GM19351 (cell line): ENCODE data around the gene GADD45A.

ENCODE experiments used
- ATAC-seq: cut with Tn5 transposase; IDR thresholded peaks from one replicate; pipeline ENCODE4 v1.9.1; 2021; ENCODE audit warnings: mild to moderate bottlenecking, moderate library complexity; ENCODE audit not compliant: unreplicated experiment

The GADD45A gene

GRCh38 chr1:67666636-67667035 lies 18.4 kb upstream of the GADD45A start:
- no peak for ATAC-seq

GRCh38 chr1:67668660-67669059 lies 16.3 kb upstream of the GADD45A start:
- no peak for ATAC-seq

DNA sequence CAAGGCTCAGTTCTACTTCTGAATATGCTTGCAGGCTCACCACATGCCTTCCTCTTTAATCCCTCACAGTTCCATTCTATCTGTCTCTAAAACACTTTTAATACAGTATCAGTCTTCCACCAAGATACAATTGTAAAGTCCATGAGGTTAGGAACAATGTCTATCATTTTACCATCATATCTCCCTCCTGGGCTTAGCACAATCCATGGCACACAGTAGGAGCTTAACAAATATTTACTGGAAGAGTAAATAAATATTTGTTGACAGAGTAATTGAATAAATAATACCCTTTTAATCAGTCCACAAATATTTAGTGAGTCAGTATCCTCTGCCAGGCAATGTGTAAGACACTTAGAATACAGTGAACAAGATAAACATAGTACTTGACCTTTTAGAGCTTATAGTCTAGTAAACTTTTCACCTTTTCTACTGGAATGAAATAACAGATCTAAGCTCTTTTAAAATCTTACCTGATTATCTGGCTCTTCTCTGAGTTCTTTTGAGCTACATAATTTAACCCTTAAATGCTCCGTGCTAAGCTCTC lies 12.7 kb upstream of the GADD45A start:
- ATAC-seq: no peak

DNA sequence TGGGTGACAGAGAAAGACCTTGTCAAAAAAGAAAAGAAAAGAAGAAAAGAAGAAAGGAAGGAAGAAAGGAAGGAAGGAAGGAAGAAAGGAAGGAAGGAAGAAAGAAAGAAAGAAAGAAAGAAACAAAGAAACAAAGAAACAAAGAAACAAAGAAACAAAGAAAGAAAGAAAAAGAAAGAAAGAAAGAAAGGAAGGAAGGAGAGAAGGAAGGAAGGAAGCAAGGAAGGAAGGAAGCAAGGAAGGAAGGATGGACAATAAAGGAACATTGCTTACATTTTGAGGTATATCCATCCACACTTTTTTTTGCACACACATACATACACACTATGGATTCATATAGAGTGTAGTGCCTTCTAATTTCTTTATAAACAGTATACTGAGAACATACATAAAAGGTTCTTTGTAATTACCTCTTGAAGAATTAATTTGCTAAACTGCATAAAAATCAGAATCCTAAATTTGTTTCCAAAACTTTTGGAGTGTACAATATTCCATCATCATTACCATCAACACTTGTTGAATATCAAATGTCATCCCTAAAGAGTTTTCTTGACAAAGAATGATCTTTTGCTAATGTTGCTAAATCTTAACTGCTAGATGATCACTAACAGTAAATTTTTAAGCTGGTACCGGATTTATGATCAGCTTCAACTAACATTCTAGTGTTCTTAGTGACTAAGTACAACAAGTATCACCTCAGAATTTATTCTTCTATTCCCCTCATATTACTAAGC lies 11.4 kb upstream of the GADD45A start:
- ATAC-seq: no peak

DNA sequence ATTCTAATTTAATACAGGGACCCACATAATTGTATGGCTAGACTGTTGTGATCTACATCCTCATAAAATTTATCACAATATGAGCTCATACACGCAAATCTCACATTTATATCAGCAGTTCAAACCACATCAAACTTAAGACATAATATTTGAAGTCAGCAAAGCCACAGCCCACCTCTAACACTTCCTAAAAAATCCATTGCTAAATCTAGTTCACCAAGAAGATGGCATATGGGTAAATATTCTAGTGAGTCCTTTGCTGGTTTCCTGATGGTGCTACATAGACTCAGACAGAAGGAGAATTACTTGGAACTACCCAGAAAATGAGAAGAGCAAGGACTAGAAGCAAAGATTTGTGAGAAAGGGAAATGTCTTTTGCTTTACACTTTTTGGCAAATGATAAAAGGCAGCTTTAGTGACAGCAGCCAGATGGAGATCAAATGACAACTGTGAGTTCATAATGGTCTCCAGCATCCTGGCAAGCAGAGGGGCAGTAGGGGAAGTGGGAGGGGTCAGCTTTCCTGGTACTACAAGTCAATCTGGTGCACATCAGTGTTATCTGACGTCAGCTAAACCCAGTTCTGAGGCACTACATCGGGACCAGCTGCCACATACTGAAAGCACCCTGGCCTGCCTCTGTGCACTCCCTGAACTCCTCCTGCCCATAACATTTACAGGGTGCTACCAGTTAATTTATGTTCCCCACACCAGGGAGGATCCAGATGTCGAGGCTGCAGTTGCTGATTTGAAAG lies 10.6 kb upstream of the GADD45A start:
- peak; percentile 55 for ATAC-seq

DNA sequence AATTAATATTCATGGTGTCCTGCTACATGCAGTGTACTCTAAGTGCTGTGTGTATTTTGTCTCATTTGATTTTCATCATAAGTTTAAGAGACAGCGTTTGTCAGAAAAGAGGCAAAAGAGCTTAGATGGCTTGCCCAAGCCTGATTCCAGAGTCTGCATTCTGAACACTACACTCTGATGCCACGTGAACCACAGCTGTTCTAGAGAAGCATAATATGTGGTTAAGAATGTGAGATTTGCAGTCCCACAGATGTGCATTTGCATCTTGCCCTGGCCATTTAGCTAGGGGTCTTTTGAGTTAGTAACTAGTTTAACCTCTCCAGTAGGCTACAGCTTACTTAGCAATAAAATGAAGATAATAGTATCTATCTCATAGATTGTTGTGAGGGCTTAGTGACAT lies 9.2 kb upstream of the GADD45A start:
- peak; percentile 81 for ATAC-seq

- no peak for ATAC-seq
These were observed 8.7 kb upstream of the GADD45A start for GRCh38 chr1:67676287-67676686.

DNA sequence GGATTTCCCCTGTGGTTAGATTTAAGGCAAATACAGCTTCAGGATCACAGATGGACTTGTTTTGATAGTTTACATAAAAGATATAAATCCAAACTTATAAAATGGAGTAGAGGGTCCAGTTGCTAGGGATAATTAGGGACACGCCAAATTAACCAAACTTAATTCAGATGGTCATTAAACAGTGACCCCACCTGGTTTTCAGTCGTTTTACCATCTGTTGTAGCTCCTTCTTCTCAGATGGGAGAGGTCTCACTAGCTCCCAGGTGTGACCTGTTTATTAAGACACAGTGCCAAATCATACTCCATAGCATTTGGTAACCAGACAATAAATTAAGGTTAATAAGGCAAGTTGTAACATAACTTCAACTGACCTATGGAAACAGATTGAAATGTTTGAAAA lies 8.1 kb upstream of the GADD45A start:
- ATAC-seq: no peak

DNA sequence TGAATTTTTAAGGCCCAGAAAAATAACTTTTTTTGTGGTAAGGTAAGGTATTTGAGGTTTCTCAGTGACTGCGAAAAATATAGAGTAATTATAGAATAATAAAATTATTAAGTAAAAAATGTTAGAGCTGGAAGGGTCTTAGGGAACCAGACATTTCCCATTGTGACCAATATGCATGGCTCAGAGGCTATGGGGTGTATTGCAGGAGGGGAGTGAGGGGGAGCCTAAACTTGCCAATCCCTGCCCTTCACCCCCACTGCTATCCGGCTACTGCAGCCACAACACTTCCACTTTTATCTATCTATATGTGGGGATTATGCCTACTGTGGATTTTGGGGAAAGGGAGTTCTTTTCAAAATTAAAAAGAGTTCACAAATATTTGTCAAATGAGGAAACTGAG lies 7.6 kb upstream of the GADD45A start:
- ATAC-seq: no peak

GRCh38 chr1:67677930-67678329 lies 7.1 kb upstream of the GADD45A start:
- no peak for ATAC-seq

- ATAC-seq: no peak
These were observed 5.3 kb upstream of the GADD45A start for GRCh38 chr1:67679691-67680090.

DNA sequence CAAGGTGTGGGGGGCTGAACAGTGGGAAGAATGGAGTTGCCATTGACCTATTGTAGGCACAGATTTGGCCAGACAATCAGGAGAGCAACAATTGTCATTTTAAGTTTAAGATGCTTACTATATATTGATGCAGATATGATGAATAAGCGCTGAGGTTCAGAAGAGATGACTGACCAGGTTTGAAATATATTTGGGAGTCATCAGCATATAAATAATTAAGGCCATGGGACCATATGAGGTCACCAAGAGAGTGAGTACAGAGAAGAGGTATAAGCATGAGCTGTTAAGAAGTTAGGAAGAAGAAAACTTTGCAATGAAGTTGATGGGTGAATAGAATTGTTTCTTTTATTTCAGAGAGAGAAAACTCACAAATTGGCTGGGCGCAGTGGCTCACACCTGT lies 4.5 kb upstream of the GADD45A start:
- no peak for ATAC-seq

- no peak for ATAC-seq
These were observed 2.3 kb upstream of the GADD45A start for GRCh38 chr1:67682659-67683197.

DNA sequence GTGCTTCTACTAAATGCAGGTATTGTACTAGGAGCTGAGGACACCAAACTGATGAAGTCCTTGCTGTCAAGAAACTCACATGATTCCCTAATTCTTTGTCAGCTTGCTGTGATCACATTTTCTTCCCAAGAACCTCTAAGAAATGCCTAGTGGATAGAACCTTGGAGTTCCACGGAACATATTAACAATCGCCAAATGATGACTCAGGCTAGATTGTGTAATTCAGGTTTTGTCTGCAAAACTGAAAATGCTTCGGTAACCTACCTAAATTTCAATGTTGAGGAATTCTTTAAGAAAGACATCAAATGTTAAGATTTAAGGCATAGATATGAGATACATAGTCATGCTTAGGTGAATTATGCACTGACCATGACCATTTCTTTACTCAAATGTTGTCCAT lies 1.7 kb upstream of the GADD45A start:
- no peak for ATAC-seq

- ATAC-seq: no peak
These were observed 1.1 kb upstream of the GADD45A start for GRCh38 chr1:67683766-67684525.

- no peak for ATAC-seq
These were observed 405 bp upstream of the GADD45A start for GRCh38 chr1:67684526-67685066.

- peak; percentile 19 for ATAC-seq
These were observed 711 bp downstream of the GADD45A start for GRCh38 chr1:67685558-67686266.

GRCh38 chr1:67686267-67687197 lies 1.5 kb downstream of the GADD45A start:
- ATAC-seq: peak; percentile 22

GRCh38 chr1:67687198-67687545 lies 2.2 kb downstream of the GADD45A start:
- ATAC-seq: peak; percentile 21
